Keratinocyte (primary cell): Measurements from ENCODE around the gene FCRL5.

Source experiments
- EZH2 ChIP-seq: IDR thresholded peaks from one replicate; pipeline ENCODE4 v1.6.1; 2012; ENCODE audit warnings: inconsistent platforms, mild to moderate bottlenecking, low read length, moderate library complexity
- TF ChIP-seq, protein P1 (sequence below), 3 experiments: IDR thresholded peaks in 1 of 3; conservative IDR thresholded peaks in 1 of 3; optimal IDR thresholded peaks in 1 of 3; 2 replicates in 2 of 3; 3 replicates in 1 of 3; pipeline versions ENCODE3 to v1.5.1; 2011; ENCODE audit warnings: low read length in 3 of 3, mild to moderate bottlenecking in 3 of 3, moderate library complexity in 2 of 3, control low read depth in 1 of 3, inconsistent platforms in 1 of 3; ENCODE audit not compliant: insufficient read depth in 2 of 3; ENCODE audit errors: extremely low read depth in 1 of 3

DNA sequence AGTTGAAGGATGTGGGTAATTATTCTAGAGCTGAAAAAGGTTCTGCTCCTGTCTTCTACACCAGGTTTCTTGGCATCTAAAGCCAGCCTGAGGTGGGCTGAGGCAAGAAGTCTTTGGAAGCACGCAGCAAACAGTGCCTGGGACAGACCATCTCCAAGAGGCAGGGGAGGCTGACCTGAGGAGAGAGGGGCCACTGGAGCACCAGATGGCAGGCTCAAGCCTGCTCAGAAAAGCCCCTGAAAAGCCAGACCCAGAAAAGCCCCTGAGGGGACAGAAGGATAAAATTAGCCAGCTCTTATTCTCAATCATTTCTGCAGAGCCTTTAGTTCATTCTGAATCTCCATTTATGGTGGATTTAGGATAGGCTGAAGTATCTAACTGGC, 28.5 kb upstream of the FCRL5 start:
- TF ChIP-seq EZH2 = no peak
- TF ChIP-seq, protein P1, sequence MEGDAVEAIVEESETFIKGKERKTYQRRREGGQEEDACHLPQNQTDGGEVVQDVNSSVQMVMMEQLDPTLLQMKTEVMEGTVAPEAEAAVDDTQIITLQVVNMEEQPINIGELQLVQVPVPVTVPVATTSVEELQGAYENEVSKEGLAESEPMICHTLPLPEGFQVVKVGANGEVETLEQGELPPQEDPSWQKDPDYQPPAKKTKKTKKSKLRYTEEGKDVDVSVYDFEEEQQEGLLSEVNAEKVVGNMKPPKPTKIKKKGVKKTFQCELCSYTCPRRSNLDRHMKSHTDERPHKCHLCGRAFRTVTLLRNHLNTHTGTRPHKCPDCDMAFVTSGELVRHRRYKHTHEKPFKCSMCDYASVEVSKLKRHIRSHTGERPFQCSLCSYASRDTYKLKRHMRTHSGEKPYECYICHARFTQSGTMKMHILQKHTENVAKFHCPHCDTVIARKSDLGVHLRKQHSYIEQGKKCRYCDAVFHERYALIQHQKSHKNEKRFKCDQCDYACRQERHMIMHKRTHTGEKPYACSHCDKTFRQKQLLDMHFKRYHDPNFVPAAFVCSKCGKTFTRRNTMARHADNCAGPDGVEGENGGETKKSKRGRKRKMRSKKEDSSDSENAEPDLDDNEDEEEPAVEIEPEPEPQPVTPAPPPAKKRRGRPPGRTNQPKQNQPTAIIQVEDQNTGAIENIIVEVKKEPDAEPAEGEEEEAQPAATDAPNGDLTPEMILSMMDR (optimal IDR thresholded peaks at IDR 0.05 in 1 of 3, IDR thresholded peaks at IDR 0.05 in 1 of 3, conservative IDR thresholded peaks at IDR 0.05 in 1 of 3; ENCODE audit: extremely low read depth in 1 of 3, insufficient read depth in 2 of 3, low read length in 3 of 3) = no peak
